Endothelial cell of coronary artery (primary cell): ENCODE measurements around the gene PMEL. TPM values are rescaled to one million over a fixed set of nuclear protein-coding genes. Genes with fewer than 3 reads are reported as not detected.

ENCODE experiments used
- total RNA-seq: library from RNA; depleted of rRNA; stranded (reverse); fragments of >200 nt; gene quantifications from 2 replicates; pipeline ENCODE4 v1.2.3, GENCODE V29; 2014

Gene PMEL
- total RNA-seq, result 0.19 and 0.27 TPM in 2 replicates

GRCh38 chr12:55965941-55966407 lies at the start of gene PMEL:
PMEL (minus strand) TSS chr12:55966042; CDS start chr12:55966011, 31 bp downstream.

DNA sequence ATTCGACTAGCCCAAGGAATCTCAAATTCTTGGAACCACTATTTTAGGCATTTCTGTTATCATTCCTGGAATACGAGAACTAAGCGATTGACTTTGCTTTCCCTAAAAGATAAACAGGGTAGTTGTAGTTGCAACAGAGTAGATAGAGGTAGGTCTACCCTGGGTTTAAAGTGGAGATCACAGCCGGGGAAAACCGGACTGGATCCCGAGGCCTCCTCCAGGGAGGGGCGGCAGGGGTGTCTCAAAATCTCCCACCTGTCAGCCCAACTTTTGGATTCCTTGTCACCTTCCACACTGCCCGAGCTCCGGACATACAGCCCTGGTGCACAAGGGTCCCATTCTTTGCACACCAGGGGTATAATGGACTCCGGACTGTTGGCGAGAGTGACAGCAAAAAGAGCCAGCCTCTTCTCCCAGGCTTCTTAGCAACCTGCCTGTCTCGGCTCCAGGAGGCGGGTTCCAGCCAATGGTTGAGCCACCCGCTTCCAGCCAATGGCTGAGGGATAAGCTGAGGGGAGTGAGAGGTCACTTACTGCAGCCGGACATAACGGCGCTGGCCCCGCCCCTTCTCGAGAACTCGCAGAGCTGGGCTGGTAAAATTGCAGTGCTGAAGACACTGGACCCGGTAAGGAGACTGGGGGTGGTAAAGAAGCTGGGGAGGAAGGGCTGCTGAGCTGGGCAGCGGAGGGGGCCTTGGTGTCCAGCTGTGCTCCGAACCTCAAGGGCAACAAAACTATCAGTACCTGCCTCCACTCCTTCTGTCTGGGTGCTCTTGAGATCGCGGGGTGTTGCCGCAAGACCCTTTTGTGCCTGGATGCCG lies 31.1 kb upstream of the PMEL start, which contains the start of gene SUOX:
Gene SUOX (plus strand): TSS at position 562 of the 820 bp plus-strand sequence. CDS start 4,946 bp downstream, outside the sequence.

DNA sequence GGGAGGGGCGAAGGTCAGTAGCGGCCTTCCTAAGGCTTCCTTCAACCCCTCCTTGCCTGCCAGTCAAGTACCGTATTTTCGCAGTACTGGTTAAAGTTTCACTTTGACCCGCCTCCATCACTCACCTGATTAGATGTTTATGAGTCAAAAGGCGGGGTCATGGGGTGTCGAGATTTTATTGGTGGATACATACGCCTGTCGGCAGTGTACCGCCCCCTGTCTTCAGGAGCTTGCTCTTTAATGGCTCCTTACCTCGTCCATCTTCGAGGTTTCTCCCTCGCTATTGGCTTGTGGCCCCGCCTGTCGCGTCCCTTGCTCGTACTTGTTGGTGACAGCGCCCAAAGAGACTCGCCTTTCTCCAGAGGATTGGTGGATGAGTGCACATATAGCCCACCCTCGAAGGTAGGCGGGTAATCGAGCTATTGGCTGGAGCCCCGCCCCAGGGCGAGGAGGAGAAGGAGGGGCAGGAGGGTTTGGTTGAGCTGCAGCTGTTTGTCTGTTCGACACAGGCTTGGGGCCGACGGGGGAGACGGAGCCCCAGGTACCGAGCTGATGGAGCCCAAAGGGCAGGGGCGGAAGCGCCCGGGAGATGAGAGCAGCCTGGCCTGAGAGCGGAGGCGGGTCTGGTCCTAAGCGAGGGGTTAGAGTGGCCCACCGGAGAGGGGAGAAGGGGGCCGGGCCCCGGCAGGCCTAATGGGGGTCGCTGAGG lies 7.9 kb upstream of the PMEL start, which contains the start of gene RAB5B:
Gene RAB5B (plus strand): TSS at position 480 of the 709 bp plus-strand sequence. CDS start 12,883 bp downstream, outside the sequence.

GRCh38 chr12:55966408-55967281 lies 803 bp upstream of the PMEL start, which contains the start of gene CDK2:
CDK2 (plus strand) TSS chr12:55966830; CDS start chr12:55967009, 179 bp downstream.

DNA sequence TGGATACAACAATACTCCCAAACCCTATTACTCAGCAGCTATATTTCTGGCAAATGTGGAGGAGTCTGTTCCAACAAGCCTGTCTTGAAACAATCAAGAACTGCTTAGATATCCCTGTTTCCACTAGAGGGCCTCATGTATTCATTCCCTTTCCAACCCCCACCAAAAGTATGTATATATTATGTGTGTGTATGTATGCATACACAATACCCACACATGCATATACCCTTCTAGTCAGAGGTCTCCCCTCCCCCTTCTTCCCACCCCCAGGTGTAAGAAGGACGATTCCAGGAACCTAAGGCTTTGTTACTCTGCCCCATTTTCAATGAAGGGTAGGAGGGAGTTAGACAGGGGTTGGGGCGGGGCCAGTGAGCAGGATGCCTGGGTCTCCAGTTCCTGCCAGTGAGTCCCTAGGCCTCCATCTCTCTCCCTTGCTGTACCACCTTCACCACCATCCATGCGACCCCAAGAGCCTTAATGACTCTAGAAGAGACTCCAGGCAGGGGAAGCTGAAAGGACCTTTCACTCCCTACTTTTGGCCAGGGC lies 35.0 kb downstream of the PMEL start, which contains the start of gene DGKA:
Gene DGKA (plus strand): TSS at position 392 of the 546 bp plus-strand sequence. CDS start 5,342 bp downstream, outside the sequence.

DNA sequence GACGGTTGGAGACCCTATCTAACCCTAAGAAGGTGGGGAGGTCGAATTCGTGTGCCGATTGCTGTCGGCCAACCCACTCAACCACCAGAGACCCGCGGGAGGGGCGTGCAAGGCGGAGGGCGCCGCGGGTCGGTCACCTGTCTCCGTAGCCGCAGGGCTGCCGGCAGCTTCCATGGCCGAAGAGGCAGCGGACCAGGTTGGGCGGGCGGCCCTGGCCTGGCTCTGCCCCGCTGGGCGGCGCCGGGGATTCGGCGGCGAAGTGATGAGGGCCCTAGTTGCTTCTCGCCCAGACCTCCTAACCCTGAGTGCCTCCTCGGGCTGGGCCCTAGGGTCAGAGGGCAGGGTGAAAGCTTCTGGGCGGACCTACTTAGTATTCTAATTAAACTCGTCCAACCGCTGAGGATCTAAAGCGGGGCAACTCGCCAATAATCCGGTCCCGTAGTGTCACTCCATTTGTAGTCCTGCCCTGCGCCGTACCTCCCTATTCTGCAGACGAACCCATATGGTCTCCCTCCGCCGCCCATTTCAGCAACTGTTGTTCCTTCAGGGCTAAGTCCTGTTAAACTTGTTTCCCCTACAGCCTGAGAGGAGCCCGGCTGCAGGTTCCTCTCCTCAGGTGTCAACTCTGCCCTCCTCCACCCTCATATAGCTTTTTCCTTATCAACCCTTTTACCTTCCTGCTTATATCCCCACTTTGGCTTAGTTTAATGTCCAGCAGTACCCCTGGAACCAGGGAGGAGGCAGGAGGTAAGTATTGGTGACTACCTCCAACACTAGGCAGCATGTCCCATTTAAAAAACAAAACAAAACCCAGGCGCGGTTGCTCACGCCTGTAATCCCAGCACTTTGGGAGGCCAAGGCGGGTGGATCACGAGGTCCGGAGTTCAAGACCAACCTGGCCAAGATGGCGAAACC lies 38.0 kb downstream of the PMEL start, which contains the start of gene PYM1:
Gene PYM1 (minus strand): TSS at position 307 of the 915 bp plus-strand sequence. CDS start 133 bp downstream, at position 174.

Other genes starting within 250 kb of the PMEL start
- 58.2 and 71.6 TPM in 2 replicates for gene BLOC1S1, start 250.0 kb downstream of the PMEL start, total RNA-seq
- gene RDH5, start 245.6 kb downstream of the PMEL start, total RNA-seq, result 1.2 and 2.8 TPM in 2 replicates
- 1,637 and 1,643 TPM in 2 replicates for gene CD63, start 237.0 kb downstream of the PMEL start, total RNA-seq
- 2.8 and 3.3 TPM in 2 replicates for gene GDF11, start 222.9 kb downstream of the PMEL start, total RNA-seq
- gene SARNP, start 148.3 kb downstream of the PMEL start, total RNA-seq, result 96.7 and 98.7 TPM in 2 replicates
- gene ORMDL2, start 148.0 kb downstream of the PMEL start, total RNA-seq, result 33.3 and 35.9 TPM in 2 replicates
- gene DNAJC14, start 136.5 kb downstream of the PMEL start, total RNA-seq, result 48.8 and 53.6 TPM in 2 replicates
- 0.27 and 2.6 TPM in 2 replicates for gene MMP19, start 123.1 kb downstream of the PMEL start, total RNA-seq
- gene PYM1, start 38.1 kb downstream of the PMEL start, total RNA-seq, result 28.1 and 31.4 TPM in 2 replicates
- gene DGKA, start 34.9 kb downstream of the PMEL start, total RNA-seq, result 29.1 and 42.0 TPM in 2 replicates
- 16.0 and 22.1 TPM in 2 replicates for gene CDK2, start 788 bp upstream of the PMEL start, total RNA-seq
- gene RAB5B, start 8.0 kb upstream of the PMEL start, total RNA-seq, result 28.2 and 39.9 TPM in 2 replicates
- 10.0 and 13.5 TPM in 2 replicates for gene SUOX, start 31.2 kb upstream of the PMEL start, total RNA-seq
- 0.38 and 0.45 TPM in 2 replicates for gene IKZF4, start 55.0 kb upstream of the PMEL start, total RNA-seq
- gene RPS26, start 75.9 kb upstream of the PMEL start, total RNA-seq, result 95.3 and 130 TPM in 2 replicates
- 0.18 TPM in 1 of 2 replicates, not detected in the other for gene ERBB3, start 114.1 kb upstream of the PMEL start, total RNA-seq
- 192 and 236 TPM in 2 replicates for gene PA2G4, start 138.5 kb upstream of the PMEL start, total RNA-seq
- 3,974 and 4,205 TPM in 2 replicates for gene RPL41, start 150.6 kb upstream of the PMEL start, total RNA-seq
- gene ZC3H10, start 152.2 kb upstream of the PMEL start, total RNA-seq, result 5.1 and 6.2 TPM in 2 replicates
- 227 and 255 TPM in 2 replicates for gene ESYT1, start 162.2 kb upstream of the PMEL start, total RNA-seq
- gene MYL6B, start 186.5 kb upstream of the PMEL start, total RNA-seq, result 83.9 and 94.6 TPM in 2 replicates
- gene MYL6, start 192.3 kb upstream of the PMEL start, total RNA-seq, result 4,931 and 5,496 TPM in 2 replicates
- gene SMARCC2, start 223.4 kb upstream of the PMEL start, total RNA-seq, result 42.2 and 53.4 TPM in 2 replicates